OCI-LY1 (cell line): ENCODE results near the gene GFI1B.

Experiments used
- CTCF ChIP-seq: fragments of 200-600 bp; sonication (generic), shearing (Covaris generic); IDR thresholded peaks from 2 replicates; pipeline ENCODE4 v1.5.1; 2017; ENCODE audit warnings: mild to moderate bottlenecking, antibody characterized with exemption, low read length, moderate library complexity, mixed read lengths
- EZH2 ChIP-seq: fragments of 200-600 bp; sonication (generic), shearing (Covaris generic); IDR thresholded peaks from 2 replicates; pipeline ENCODE4 v1.8.0; 2017; ENCODE audit warnings: borderline replicate concordance, mixed run types, mild to moderate bottlenecking, antibody characterized with exemption, low read length, moderate library complexity, mixed read lengths

DNA sequence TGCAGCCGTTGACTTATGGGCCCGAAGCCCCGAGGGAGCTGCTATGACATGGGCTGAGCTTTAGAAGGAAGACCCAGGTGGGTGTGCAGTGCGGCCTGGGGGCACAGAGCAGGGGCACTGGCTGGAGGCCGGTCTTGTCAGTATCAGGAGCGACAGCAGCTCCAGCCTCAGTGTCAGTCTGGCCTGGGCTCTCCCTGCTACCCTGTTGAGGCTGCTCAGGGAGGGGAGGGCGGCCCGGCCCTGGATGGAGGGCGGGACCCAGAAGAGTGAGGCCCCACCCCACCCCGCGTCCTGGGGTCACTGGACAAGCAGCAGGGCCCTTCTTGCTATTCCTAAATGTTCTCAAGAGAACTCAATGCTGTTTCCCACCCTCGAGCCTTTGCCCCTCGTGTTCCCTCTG is 18.0 kb downstream of the GFI1B start:
- TF ChIP-seq CTCF (no peak), EZH2 (no peak)
